Hepatocyte (in vitro differentiated cells): ENCODE measurements around the gene CNIH1. TPM values are rescaled to one million over a fixed set of nuclear protein-coding genes. Genes with fewer than 3 reads are reported as not detected.

Experiments used
- DNase-seq: peaks from one replicate; pipeline ENCODE4 v3.0.0-alpha.2; 2016; ENCODE audit warnings: low spot score
- H2AFZ ChIP-seq: fragments of 200-600 bp; sonication (generic); 2 replicates; pipeline ENCODE4 v1.6.0; 2016; ENCODE audit warnings: antibody characterized with exemption, mild to moderate bottlenecking
- H3K27ac ChIP-seq: fragments of 200-600 bp; sonication (generic); 2 replicates; pipeline ENCODE4 v1.5.1; 2016; ENCODE audit warnings: mild to moderate bottlenecking
- H3K27me3 ChIP-seq: fragments of 200-600 bp; sonication (generic); 2 replicates; pipeline ENCODE4 v1.6.1; 2016
- H3K36me3 ChIP-seq: fragments of 200-600 bp; sonication (generic); replicated peaks from 2 replicates; pipeline ENCODE4 v1.5.1; 2016; ENCODE audit warnings: low read depth; ENCODE audit not compliant: insufficient read depth
- H3K4me1 ChIP-seq: fragments of 200-600 bp; sonication (generic); 2 replicates; pipeline ENCODE4 v1.5.1; 2016; ENCODE audit warnings: mild to moderate bottlenecking, moderate library complexity; ENCODE audit not compliant: insufficient read depth
- H3K4me2 ChIP-seq: fragments of 200-600 bp; sonication (generic); 2 replicates; pipeline ENCODE4 v1.6.0; 2016
- H3K4me3 ChIP-seq: fragments of 200-600 bp; sonication (generic); 2 replicates; pipeline ENCODE4 v1.5.1; 2016; ENCODE audit warnings: mild to moderate bottlenecking
- H3K79me2 ChIP-seq: fragments of 200-600 bp; sonication (generic); 2 replicates; pipeline ENCODE4 v1.6.0; 2017; ENCODE audit warnings: mild to moderate bottlenecking
- H3K9me2 ChIP-seq: fragments of 200-600 bp; sonication (generic); replicated peaks from 2 replicates; pipeline ENCODE4 v1.6.0; 2017; ENCODE audit warnings: mild to moderate bottlenecking; ENCODE audit not compliant: insufficient read depth
- H3K9me3 ChIP-seq: fragments of 200-600 bp; sonication (generic); 2 replicates; pipeline ENCODE4 v1.5.1; 2016; ENCODE audit warnings: low read depth, mild to moderate bottlenecking
- H4K20me1 ChIP-seq: fragments of 200-600 bp; sonication (generic); 2 replicates; pipeline ENCODE4 v1.6.0; 2016; ENCODE audit warnings: mild to moderate bottlenecking; ENCODE audit not compliant: insufficient read depth, poor library complexity, severe bottlenecking
- EZH2 ChIP-seq: fragments of 200-600 bp; sonication (generic); IDR thresholded peaks from 2 replicates; pipeline ENCODE4 v1.6.1; 2016; ENCODE audit warnings: antibody characterized with exemption, mild to moderate bottlenecking, borderline replicate concordance
- EZH2phosphoT487 ChIP-seq: fragments of 200-600 bp; sonication (generic); IDR thresholded peaks from one replicate; pipeline ENCODE4 v1.6.1; 2018; ENCODE audit warnings: antibody characterized with exemption, mild to moderate bottlenecking, low read depth, moderate library complexity; ENCODE audit not compliant: unreplicated experiment, severe bottlenecking
- WGBS: methylation state at CpG from one replicate; pipeline ENCODE4 v1.1.6; 2016; ENCODE audit warnings: low lambda C conversion rate; ENCODE audit errors: missing lambda C conversion rate; 5-methylcytosine and 5-hydroxymethylcytosine counted together
- polyA plus RNA-seq: library from polyadenylated mRNA; unstranded; fragments of >200 nt; fragmentation: Nextera tagmentation; extraction: Ambion mirVana; gene quantifications from 2 replicates; pipeline ENCODE4 v1.2.1, GENCODE V29; 2016
- total RNA-seq: library from RNA; depleted of rRNA; stranded (reverse); fragments of >200 nt; gene quantifications from 2 replicates; pipeline ENCODE4 v1.2.3, GENCODE V29; 2014
- TF ChIP-seq, protein P1 (sequence below): fragments of 200-600 bp; sonication (generic); IDR thresholded peaks from 2 replicates; pipeline ENCODE4 v1.5.1; 2016; ENCODE audit warnings: antibody characterized with exemption, mild to moderate bottlenecking; ENCODE audit not compliant: poor library complexity

The CNIH1 gene
- total and polyA plus RNA-seq, 2 experiments from 2014 or later, result 201 to 320 TPM

DNA sequence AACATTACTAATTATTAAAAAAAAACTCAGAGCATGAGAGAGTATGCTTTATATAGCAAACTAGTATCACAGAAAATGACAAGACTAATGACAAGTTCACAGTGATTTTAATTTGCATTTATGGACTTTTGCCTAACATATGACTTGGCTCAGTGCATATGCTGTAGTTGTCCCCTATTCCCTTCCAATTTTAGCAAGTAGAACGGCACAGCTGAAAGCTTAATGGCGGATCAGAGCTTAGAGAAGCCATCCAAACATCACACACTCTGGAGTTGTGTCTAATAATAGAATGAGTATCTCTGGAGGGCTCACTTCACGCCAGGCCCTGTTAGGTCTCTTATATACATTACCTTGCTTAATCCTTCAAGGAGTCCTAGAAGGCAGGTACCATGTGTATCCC, 13.3 kb downstream of the CNIH1 start:
- WGBS, result 99% methylated on average over 3 of the region's 3 CpGs
- H3K9me2 ChIP-seq, result no peaks in the 10 kb centered on the region
- no peak overlapping the region for H3K4me2 ChIP-seq
- DNase-seq, result no peak
- TF ChIP-seq EZH2phosphoT487, result no peak
- TF ChIP-seq, protein P1, sequence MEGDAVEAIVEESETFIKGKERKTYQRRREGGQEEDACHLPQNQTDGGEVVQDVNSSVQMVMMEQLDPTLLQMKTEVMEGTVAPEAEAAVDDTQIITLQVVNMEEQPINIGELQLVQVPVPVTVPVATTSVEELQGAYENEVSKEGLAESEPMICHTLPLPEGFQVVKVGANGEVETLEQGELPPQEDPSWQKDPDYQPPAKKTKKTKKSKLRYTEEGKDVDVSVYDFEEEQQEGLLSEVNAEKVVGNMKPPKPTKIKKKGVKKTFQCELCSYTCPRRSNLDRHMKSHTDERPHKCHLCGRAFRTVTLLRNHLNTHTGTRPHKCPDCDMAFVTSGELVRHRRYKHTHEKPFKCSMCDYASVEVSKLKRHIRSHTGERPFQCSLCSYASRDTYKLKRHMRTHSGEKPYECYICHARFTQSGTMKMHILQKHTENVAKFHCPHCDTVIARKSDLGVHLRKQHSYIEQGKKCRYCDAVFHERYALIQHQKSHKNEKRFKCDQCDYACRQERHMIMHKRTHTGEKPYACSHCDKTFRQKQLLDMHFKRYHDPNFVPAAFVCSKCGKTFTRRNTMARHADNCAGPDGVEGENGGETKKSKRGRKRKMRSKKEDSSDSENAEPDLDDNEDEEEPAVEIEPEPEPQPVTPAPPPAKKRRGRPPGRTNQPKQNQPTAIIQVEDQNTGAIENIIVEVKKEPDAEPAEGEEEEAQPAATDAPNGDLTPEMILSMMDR, result no peak
- no peak overlapping the region for H3K4me3 ChIP-seq
- no peak overlapping the region for H3K27ac ChIP-seq
- H3K79me2 ChIP-seq, result peaks cover 48% of the 10 kb centered on the region
- H3K36me3 ChIP-seq, result no peaks in the 10 kb centered on the region
- H3K4me1 ChIP-seq, result no peaks in the 10 kb centered on the region
- H3K9me3 ChIP-seq, result no peaks in the 10 kb centered on the region
- H2AFZ ChIP-seq, result no peak overlapping the region
- H3K27me3 ChIP-seq, result no peaks in the 10 kb centered on the region
- H4K20me1 ChIP-seq, result no peaks in the 10 kb centered on the region

GRCh38 chr14:54425537-54426274, 15.5 kb downstream of the CNIH1 start:
- H3K27me3 ChIP-seq, result no peaks in the 10 kb centered on the region
- DNase-seq, result no peak
- no peak overlapping the region for H3K4me2 ChIP-seq
- no peaks in the 10 kb centered on the region for H3K9me3 ChIP-seq
- WGBS, result 89% methylated on average over 3 of the region's 3 CpGs
- no peaks in the 10 kb centered on the region for H3K36me3 ChIP-seq
- H4K20me1 ChIP-seq, result no peaks in the 10 kb centered on the region
- no peak overlapping the region for H3K27ac ChIP-seq
- no peak overlapping the region for H2AFZ ChIP-seq
- TF ChIP-seq EZH2 (no peak), EZH2phosphoT487 (no peak)
- TF ChIP-seq, protein P1, result no peak
- no peaks in the 10 kb centered on the region for H3K4me1 ChIP-seq
- H3K9me2 ChIP-seq, result no peaks in the 10 kb centered on the region
- H3K79me2 ChIP-seq, result peaks cover 27% of the 10 kb centered on the region
- H3K4me3 ChIP-seq, result no peak overlapping the region

DNA sequence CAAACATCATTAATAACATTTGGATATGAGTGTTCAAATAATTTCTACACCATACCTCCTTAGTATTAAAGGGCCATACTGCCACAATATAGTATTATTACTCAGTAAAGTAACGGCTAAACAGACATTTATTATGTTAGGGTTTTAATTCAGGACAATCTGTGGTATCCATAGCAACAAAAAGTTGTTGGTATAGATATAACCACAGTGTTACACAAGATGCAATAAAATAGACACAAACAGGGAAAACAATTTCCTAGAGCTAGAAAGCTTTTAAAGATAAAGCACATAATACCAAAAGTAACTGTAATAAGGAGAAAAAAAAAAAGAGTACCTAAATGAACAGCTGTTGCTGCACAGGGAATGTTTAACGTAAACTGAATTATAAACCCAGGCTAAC, 16.1 kb downstream of the CNIH1 start:
- H3K4me1 ChIP-seq, result no peaks in the 10 kb centered on the region
- H3K27ac ChIP-seq, result no peak overlapping the region
- H3K9me2 ChIP-seq, result no peaks in the 10 kb centered on the region
- no peak overlapping the region for H3K4me2 ChIP-seq
- peaks cover 21% of the 10 kb centered on the region for H3K79me2 ChIP-seq
- TF ChIP-seq, protein P1, result no peak
- TF ChIP-seq EZH2 (no peak), EZH2phosphoT487 (no peak)
- no peaks in the 10 kb centered on the region for H3K36me3 ChIP-seq
- no peak for DNase-seq
- H3K9me3 ChIP-seq, result no peaks in the 10 kb centered on the region
- 82% methylated on average over 2 of the region's 2 CpGs for WGBS
- H4K20me1 ChIP-seq, result no peaks in the 10 kb centered on the region
- no peak overlapping the region for H2AFZ ChIP-seq
- H3K27me3 ChIP-seq, result no peaks in the 10 kb centered on the region
- H3K4me3 ChIP-seq, result no peak overlapping the region
